AG04450 (cell line): ENCODE measurements around the gene LTBP2. TPM values are rescaled to one million over a fixed set of nuclear protein-coding genes. Genes with fewer than 3 reads are reported as not detected.

Source experiments
- CTCF ChIA-PET: fragments of 300-600, 350-600 bp; formaldehyde crosslinking; extraction: SDS; loops from one replicate; lab custom pipeline; 2022; ENCODE audit warnings: antibody characterized with exemption, inconsistent platforms; lab: Charles Lee
- POLR2A ChIA-PET: fragments of 350-600 bp; formaldehyde crosslinking; extraction: SDS; loops from one replicate; lab custom pipeline; 2021; ENCODE audit warnings: antibody characterized with exemption, inconsistent platforms; lab: Yijun Ruan, JAX
- DNase-seq: peaks from one replicate; pipeline ENCODE4 v3.0.0-alpha.2; 2011; ENCODE audit warnings: low read depth, low spot score
- H3K27ac ChIP-seq: one replicate; pipeline ENCODE4 v1.5.1; 2012; ENCODE audit warnings: low read depth, low read length, control low read depth
- H3K27me3 ChIP-seq: one replicate; pipeline ENCODE4 v1.6.0; 2012; ENCODE audit warnings: low read length; ENCODE audit not compliant: control insufficient read depth, insufficient read depth
- H3K4me3 ChIP-seq: 2 replicates; pipeline ENCODE4 v1.5.1; 2011; ENCODE audit warnings: mild to moderate bottlenecking, low read depth, low read length, control low read depth
- H3K9me3 ChIP-seq: 2 replicates; pipeline ENCODE4 v1.5.1; 2012; ENCODE audit warnings: low read length; ENCODE audit not compliant: control insufficient read depth, insufficient read depth
- polyA plus RNA-seq: library from polyadenylated mRNA; depleted of rRNA; stranded (reverse); fragments of >200 nt; gene quantifications from 2 replicates; pipeline ENCODE4 v1.2.3, GENCODE V29; 2011
- TF ChIP-seq, protein P1 (sequence below): IDR thresholded peaks from 2 replicates; pipeline ENCODE4 v1.5.1; 2011; ENCODE audit warnings: low read depth, low read length, control low read depth, inconsistent platforms

LTBP2 gene
- polyA plus RNA-seq, 1 experiment: 44.3 TPM

DNA sequence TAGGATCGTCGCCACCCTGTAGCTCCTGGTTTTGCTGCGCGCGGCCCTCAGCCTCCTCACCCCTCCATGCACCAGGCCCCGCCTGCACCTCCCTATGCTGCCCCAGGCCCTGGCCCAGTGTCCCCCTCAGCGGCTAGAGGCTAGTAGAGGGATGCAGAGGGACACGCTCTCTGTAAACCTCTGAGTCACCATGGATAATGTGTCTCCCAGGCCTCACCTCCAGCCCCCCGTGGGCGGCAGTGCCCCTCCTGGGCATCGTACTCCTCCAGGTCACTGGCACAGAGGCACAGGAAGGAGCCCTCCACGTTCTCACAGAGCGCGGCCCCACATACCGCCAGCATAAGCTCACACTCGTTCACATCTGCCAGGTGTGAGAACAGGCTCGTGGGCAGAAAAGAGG, 106.2 kb downstream of the LTBP2 start:
- POLR2A ChIA-PET: interaction anchor here (0.6 kb wide), 1 partner anchor 1500 kb away, joined by 3 read pairs; no protein-coding TSS in a partner anchor
- Histone ChIP-seq H3K4me3 (no peak overlapping the region), H3K9me3 (no peaks in the 10 kb centered on the region; the same call in 1 of the 2 replicates), H3K27me3 (no peaks in the 10 kb centered on the region), H3K27ac (no peak overlapping the region)
- TF ChIP-seq, protein P1, sequence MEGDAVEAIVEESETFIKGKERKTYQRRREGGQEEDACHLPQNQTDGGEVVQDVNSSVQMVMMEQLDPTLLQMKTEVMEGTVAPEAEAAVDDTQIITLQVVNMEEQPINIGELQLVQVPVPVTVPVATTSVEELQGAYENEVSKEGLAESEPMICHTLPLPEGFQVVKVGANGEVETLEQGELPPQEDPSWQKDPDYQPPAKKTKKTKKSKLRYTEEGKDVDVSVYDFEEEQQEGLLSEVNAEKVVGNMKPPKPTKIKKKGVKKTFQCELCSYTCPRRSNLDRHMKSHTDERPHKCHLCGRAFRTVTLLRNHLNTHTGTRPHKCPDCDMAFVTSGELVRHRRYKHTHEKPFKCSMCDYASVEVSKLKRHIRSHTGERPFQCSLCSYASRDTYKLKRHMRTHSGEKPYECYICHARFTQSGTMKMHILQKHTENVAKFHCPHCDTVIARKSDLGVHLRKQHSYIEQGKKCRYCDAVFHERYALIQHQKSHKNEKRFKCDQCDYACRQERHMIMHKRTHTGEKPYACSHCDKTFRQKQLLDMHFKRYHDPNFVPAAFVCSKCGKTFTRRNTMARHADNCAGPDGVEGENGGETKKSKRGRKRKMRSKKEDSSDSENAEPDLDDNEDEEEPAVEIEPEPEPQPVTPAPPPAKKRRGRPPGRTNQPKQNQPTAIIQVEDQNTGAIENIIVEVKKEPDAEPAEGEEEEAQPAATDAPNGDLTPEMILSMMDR: no peak
- no peak for DNase-seq
- CTCF ChIA-PET: no interaction called here

DNA sequence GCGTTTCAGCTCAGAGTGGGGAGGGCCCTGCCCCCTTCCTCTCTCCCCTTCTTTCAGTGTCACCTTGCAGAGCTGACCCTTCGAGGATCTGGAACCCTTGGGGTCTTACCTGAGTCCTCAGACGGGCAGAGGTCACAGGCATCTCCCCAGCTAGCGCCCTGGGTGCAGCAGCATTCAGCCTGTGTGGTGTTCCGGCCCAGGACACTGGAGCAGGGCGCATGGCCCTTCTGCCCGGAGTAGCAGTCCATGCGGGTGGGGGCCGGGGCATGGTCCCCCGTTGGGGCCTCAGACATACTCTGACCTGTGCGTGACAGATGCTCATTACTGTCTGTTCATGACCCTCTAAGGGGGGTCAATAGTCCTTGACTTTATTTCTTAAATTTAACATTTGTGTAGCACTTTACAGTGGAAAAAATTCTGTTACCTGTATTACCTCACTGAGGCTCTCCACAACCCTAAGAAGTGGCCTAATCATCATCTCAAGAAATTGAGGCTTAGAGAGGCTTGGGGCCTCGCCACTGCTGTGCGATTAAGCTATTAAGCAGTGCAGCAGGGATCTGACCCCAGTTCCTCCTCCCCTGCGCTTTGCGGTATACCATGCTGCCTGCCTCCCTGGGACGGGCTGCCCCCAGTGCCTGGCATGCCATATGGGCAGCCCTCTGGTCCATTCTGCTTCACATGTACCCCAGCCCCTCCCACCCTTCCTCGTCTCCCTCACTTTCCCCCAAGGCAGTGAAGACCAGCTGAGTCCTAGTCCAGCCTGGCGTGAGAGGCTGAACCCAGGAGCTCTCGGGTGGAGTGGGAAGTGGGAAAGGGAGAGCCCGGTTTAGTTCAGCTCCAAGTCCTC, 106.9 kb downstream of the LTBP2 start:
- no peaks in the 10 kb centered on the region for H3K27me3 ChIP-seq
- H3K4me3 ChIP-seq: no peak overlapping the region
- H3K9me3 ChIP-seq: no peaks in the 10 kb centered on the region; the same call in 1 of the 2 replicates
- CTCF ChIA-PET: no interaction called here
- POLR2A ChIA-PET: interaction anchor here (0.6 kb wide), 1 partner anchor 1500 kb away, joined by 3 read pairs; no protein-coding TSS in a partner anchor
- TF ChIP-seq, protein P1: no peak
- DNase-seq: no peak
- H3K27ac ChIP-seq: no peak overlapping the region

DNA sequence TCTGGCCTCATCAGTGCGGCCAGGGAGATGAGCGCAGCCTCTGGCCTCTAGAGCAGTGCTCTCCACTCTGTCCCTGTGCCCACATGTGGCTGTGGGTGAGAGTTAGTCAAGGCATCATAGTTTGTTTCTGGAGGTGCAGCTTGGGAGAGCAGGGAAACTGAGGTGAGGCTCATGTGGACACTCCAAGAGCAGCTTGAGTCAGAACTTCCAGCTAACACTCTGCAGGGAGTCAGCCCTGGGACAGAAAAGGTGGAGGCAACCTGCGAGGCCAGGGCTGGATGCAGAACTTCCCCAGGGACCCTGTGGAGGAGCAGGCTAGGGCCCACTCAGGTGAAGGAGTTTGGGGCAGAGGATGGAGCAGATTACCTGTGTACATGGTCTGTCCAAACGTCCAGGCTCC, 107.6 kb downstream of the LTBP2 start:
- Histone ChIP-seq H3K27ac (no peak overlapping the region), H3K4me3 (no peak overlapping the region), H3K27me3 (no peaks in the 10 kb centered on the region), H3K9me3 (no peaks in the 10 kb centered on the region; the same call in 1 of the 2 replicates)
- DNase-seq: no peak
- TF ChIP-seq, protein P1: no peak
- ChIA-PET POLR2A (no interaction called here), CTCF (no interaction called here)

DNA sequence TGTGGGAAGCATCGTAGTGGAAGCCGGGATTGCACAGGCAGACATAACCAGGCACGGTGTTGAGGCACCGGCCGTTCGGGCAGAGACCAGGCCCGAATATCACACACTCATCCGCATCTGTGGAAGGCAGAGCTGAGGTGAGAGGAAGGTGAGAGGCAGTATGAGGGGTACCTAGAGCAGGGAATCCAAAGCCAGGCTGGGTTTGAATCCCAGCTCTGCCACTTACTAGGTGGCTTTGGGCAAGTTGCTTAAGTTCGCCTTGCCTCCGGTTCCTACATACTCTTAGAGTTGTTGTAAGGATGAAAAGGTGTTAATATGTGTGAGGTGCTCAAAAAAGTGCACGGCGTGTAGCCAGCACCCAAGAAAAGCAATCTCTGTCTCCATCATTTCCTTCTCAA, 108.1 kb downstream of the LTBP2 start:
- TF ChIP-seq, protein P1: no peak
- Histone ChIP-seq H3K27ac (no peak overlapping the region), H3K4me3 (no peak overlapping the region), H3K27me3 (no peaks in the 10 kb centered on the region), H3K9me3 (no peaks in the 10 kb centered on the region; the same call in 1 of the 2 replicates)
- no peak for DNase-seq
- ChIA-PET CTCF (no interaction called here), POLR2A (no interaction called here)
